ENCODE measurements around the gene PTGIS. TPM values are rescaled to one million over a fixed set of nuclear protein-coding genes. Genes with fewer than 3 reads are reported as not detected.

Gene PTGIS
- total RNA-seq, 1 experiment from 2014 or later: 20.0 TPM

- no peak overlapping the region for H3K4ac ChIP-seq (ENCODE audit: low read depth, low read length)
- H3K4me1 Mint-ChIP-seq: peaks cover 5 to 6% of the 10 kb centered on the region in 2 experiments
- no peak overlapping the region for H3K14ac ChIP-seq (ENCODE audit: insufficient read depth, low read length)
- no peak overlapping the region for H4K91ac ChIP-seq (ENCODE audit: insufficient read length, low read depth, low read length)
- no peaks in the 10 kb centered on the region for H3K9me3 ChIP-seq (ENCODE audit: control insufficient read depth, low read depth, low read length)
- peaks cover 4% of the 10 kb centered on the region for H3K23me2 ChIP-seq (ENCODE audit: insufficient read length, low read depth, low read length, poor library complexity, severe bottlenecking)
- H4K5ac ChIP-seq (ENCODE audit: insufficient read length, low read depth, low read length): no peak overlapping the region
- no peak for TF ChIP-seq CTCF (conservative IDR thresholded peaks at IDR 0.05)
- H3K79me2 ChIP-seq (ENCODE audit: insufficient read depth, low read length): no peaks in the 10 kb centered on the region
- H3K9me3 Mint-ChIP-seq: no peaks in the 10 kb centered on the region; a peak in 1 of 5 replicates
- H2AFZ ChIP-seq (ENCODE audit: low read length): no peak overlapping the region
- no peaks in the 10 kb centered on the region for H3K4me1 ChIP-seq (ENCODE audit: insufficient read depth, low read length)
- H3K79me1 ChIP-seq (ENCODE audit: insufficient read depth, low read depth, low read length, poor library complexity, severe bottlenecking): no peaks in the 10 kb centered on the region
- no peak overlapping the region for H3K4me2 ChIP-seq (ENCODE audit: insufficient read depth, insufficient read length, low read length)
- no peak overlapping the region for H2BK5ac ChIP-seq (ENCODE audit: insufficient read length, low read length)
- no peak overlapping the region for H3K27ac ChIP-seq (ENCODE audit: insufficient read length, low read depth, low read length)
- peaks cover 5% of the 10 kb centered on the region for H3K27me3 Mint-ChIP-seq (ENCODE audit: low read depth)
- no peak overlapping the region for H3T11ph ChIP-seq (ENCODE audit: low read length)
- no CpG with 5 or more reads among the region's 13 CpGs for WGBS (ENCODE audit: extremely low coverage, insufficient read length, low lambda C conversion rate)
- H3K9ac ChIP-seq (ENCODE audit: extremely low read depth, insufficient read length, low read length): no peak overlapping the region
- H3K23ac ChIP-seq (ENCODE audit: insufficient read length, low read depth, low read length): no peak overlapping the region
- no peak overlapping the region for H3K4me3 Mint-ChIP-seq
- peak overlapping the region in 1 of 3 experiments; percentile 54; a peak in 1 of 7 replicates for H3K27ac Mint-ChIP-seq
- H2BK120ac ChIP-seq (ENCODE audit: low read depth, low read length, poor library complexity, severe bottlenecking): no peak overlapping the region
- H4K20me1 ChIP-seq (ENCODE audit: control insufficient read depth, insufficient read depth, insufficient read length): no peaks in the 10 kb centered on the region
- no peak overlapping the region for H2BK15ac ChIP-seq (ENCODE audit: low read depth, low read length)
- H2BK20ac ChIP-seq (ENCODE audit: low read depth, low read length, poor library complexity, severe bottlenecking): no peak overlapping the region
- no peak overlapping the region for H2BK12ac ChIP-seq (ENCODE audit: insufficient read length, low read depth, low read length)
- H4K8ac ChIP-seq (replicated peaks; ENCODE audit: insufficient read length, low read depth, low read length): no peak overlapping the region
- no peaks in the 10 kb centered on the region for H3K36me3 Mint-ChIP-seq (ENCODE audit: insufficient read depth in 1 of 3, low read depth in 3 of 3)
- no peaks in the 10 kb centered on the region for H3K27me3 ChIP-seq (ENCODE audit: insufficient read depth, low read length)
- H3K18ac ChIP-seq (ENCODE audit: insufficient read length, low read depth, low read length): no peak overlapping the region
- DNase-seq: no peak
- H3K56ac ChIP-seq (ENCODE audit: insufficient read length, low read depth, low read length): no peak overlapping the region
- no peak overlapping the region for H2AK5ac ChIP-seq (ENCODE audit: insufficient read length, low read length)
Observed at GRCh38 chr20:49614338-49615050, 46.6 kb upstream of the PTGIS start.

All from H9 (cell line).